HG02571 (cell line): ENCODE results near the gene ITIH4.

Source experiments
- ATAC-seq: cut with Tn5 transposase; IDR thresholded peaks from one replicate; pipeline ENCODE4 v1.9.1; 2021; ENCODE audit warnings: mild to moderate bottlenecking, moderate library complexity; ENCODE audit not compliant: unreplicated experiment

Gene ITIH4

DNA sequence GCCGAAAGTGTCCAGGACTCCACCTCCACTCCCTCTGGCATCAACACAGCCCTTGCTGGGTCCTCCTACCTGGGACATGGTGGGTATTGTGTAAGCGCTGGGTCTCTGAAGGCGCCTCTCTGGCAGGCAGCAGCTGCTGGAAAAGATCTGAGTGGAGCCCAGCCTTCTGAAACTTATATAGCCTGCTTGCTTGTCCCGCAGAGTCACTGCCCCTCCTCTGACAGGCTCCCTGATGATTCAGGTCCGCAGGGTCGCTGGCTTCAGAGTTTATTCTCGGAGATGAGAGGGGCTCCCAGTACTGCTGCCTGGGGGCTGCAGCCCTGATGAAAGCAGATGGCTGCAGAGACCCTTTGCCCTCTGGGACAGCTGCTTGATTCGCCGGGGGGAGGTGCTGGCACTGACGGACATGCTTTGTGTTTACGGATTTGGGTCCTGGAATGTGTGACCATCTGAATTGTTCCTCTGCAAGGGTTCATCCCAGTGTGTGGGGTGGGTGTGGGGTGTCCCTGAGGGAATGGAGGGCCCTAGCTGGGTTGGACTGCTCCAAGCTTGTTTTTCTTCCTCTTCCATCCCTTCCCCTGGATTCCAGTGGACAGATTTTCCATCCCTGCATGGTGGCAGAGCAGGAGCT is 4.5 kb upstream of the ITIH4 start, which contains the start of gene MUSTN1:
Gene MUSTN1, minus strand, starts transcription at position 149 of the 631 bp plus-strand sequence. Its CDS starts 71 bp downstream, at position 78.
- ATAC-seq, result no peak

DNA sequence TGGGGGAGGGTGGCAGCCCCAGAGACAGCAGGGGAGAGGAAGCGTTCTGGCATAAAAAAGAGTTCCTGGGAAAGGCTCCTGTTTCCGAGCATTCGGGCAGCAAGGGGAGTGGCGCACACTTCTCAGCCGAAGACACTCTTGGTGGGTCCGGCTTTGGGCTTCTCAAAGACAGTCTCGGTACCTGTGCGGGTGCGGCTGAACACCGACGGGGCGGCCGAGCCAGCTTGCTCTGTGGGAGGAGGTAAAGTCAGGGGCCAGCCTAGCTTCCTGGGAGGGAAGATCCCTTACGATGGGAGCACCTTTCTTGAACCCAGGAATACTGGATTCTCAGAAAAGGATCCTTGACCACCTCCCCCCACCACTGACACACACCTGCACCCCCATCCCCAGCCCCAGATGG is 2.7 kb upstream of the ITIH4 start:
- no peak for ATAC-seq

DNA sequence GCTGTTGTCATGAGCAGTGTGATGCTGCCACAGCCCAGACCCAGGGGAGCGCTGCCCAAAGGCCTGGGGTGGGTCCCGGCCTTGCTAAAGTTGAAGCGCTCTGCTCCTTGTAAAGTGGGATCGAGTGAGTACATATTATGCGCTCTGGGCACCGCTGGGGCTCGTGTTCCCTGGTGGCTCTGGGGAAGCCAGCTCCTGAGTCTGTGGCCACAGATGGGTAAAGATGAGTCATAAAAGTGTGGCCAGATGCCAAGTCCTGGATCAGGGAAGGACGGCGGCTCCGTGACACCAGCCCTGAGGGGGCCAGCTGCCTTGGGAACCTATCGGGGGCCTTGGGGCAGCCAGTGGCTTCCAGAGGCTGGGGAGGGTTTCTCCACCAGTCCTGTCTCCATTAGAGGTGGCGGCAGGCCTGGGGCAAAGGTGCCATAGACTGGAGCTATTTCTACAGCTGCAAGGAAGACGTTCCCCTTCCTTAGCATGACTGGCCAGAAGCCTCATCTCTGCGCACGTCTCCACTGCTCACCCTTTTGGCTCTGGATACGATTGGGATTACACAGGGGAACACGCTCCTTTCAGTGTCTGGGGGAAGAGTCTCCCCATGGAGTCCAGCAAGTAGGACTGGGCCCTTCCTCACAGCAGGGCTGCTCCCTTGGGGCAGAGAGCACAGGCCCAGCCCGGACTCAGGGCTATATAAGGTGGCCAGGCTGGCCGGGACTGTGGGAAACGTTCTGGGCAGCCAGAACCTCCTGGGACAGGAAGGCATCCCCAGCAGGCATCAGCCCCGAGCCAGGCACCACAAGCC is 1.2 kb upstream of the ITIH4 start:
- no peak for ATAC-seq

DNA sequence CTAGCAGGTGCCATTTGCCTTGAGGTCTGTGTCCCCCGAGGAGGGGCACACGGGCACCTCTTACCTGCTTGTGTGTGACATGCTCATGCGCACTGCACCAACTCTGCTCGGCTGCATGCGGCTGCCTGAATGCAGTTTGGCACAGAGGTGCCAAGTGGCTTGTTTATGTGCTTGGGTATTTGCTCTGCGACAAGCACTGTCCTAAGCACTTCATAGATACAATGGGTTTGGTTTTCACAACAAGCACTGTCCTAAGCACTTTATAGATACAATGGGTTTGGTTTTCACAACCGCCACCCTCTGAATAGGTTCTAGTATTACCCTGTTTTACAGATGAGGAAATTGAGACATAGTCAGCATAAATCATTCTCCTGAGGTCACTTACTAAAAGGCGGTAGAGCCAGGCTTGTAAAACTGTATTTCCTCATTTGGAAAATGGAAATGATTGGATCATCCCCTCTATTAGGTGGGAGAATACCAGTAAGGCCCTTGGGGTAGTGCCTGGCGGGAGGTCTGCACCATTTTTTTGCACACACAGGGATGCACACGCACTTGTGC is 487 bp downstream of the ITIH4 start:
- ATAC-seq, result no peak

DNA sequence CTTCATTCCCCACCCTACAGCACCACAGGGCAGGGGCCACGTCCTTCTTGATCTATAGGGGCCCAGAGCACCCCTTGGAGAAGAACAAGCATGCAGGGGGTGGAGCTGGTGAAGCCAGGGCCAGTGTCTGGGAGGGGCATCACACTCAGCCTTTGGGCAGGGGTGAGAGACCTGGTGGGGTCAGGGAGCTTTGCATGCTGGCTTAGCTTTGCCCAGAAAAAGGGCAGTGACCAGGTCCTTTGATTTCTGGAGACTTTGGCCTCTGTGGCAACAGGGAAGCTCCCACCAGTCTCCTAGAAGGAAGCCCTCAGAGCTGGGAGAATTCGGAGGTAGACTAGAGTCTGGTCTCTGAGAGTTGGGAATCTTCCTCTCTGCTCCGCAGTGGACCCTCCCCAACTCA is 990 bp downstream of the ITIH4 start:
- no peak for ATAC-seq

DNA sequence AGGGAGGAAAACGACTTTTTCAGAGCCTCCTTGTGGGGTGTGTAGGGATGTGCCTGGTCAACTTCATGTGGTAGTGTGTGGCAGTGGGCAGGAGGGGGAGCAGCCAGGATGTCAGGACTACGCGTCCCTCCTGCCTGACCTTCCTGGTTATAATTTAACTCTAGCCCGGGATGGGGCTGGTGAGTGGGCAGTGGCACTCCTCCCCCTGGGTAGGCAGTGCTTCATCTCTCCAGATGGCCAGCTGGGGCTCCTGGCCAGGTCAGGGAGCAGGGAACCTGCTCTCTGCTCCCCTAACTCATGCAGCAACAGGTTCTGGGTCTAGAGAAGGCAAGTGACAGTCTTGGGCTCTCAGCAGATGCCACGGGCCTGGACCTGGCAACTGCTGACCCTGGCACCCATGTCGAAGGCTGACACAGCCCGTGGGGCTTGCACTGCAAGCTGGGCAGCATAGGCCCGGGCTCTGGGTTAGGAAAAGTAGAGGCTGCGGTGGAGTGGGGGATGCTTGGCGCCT is 2.6 kb downstream of the ITIH4 start:
- no peak for ATAC-seq

DNA sequence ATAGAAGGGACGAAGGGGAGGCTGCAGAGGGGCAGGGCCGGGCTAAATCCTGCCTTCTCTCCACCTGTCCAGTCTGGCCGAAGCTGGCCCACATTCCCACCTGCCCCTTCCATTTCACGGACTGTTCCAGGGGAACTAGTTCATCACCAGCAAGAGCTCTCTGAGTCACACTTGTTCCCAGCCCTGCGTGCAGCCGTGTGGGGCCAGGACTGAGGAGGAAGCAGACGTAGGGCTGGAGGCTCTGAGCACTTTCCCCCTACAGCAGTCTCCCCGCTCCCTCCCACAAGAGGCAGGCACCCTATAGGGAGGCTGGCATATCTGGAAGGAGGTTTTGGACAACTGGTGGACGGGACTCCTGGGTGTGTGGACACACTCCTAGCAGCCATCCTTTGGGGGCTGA is 3.0 kb downstream of the ITIH4 start:
- no peak for ATAC-seq

DNA sequence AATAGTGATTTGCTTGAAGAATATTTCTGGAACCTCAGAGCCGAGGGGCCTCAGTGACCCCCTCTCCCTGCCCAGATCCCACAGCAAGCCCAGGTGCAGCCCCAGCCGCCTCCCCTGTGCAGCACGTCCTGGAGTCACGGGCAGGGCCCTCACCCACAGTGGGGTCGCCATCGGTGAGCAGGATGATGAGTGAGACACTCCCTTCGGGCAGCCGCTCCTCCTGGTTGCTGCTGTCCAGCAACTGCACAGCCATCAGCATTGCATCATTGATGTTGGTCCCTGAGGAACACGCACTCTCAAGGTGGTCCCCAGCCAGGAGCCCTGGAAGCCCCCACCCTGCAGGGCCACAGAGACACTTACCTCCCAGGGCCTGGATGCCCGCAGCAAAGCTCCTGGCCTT is 6.4 kb downstream of the ITIH4 start:
- no peak for ATAC-seq

DNA sequence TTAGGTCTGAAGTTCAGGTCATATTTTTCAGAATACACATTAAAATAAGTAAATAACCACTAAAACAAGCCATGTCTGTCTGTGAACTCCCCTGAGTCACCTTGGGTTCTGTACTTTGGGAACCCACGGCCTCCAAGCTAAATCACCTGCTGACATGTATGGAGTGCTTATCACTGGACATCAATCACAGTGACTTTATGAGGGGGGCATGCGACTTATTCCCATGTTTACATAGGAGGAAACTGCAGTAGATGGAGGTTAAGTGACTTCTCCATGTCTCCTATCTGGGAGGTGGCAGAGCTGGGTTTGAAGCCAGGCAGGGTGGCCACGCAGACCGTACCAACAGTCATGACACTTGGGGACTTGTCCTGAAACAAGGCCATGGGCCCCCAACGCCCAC is 8.1 kb downstream of the ITIH4 start:
- ATAC-seq, result no peak

DNA sequence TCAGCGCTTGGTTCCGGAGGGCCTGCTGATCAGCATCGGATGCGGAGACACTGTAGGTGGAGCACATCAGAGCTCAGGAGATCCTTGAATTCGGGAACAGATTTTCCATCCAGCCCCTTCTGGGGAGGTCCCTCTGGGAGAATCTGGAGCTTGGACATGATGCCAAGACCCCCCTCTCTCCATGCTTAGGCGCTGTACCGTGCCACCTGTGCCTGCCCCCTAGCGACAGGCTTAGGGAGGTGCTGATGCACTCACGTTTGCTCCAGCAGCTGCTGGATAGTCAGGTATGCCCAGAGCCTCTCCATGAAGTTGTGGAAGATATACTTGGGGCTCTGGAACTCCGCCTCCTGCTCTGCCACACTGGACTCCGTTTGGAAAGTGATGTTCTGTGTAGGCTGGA is 9.7 kb downstream of the ITIH4 start:
- ATAC-seq, result no peak

DNA sequence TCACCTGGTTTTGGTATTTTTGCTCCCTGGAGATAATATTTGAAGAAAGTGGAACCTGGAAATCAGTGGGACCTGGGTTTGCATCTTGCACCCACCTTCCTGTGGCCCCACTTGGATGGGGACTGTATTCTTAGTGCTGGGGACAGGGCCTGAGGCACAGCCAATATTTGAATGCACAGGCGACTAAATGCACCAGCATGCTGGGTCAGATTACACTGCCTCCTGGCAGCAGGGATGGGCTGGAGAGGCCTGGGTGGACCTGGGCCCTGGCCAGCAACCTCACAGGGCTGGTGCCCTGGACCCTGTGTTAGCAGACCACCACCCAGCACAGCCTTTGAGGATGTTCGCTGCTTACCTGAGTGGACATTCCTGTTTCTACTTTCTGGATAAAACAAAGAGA is 10.5 kb downstream of the ITIH4 start:
- no peak for ATAC-seq

DNA sequence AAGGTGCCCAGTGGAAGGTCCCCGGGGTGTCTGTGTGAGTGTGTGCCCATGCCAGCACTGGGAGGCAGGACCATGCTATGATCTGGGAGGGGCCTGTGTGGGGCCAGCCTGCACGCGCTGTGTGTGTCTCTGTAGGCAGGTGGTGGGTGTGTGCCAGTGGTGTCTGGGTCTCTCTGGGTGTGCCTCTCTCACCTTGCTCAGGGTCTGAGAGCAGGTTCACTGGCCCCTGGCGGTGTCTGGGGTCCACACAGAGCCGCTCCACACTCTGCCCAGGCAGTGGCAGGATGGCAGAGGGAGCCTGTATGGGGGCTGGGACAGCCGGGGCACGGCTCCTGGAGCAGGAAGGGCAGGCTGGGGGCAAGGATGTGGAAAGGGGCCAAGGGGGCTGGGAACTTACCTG is 12.6 kb downstream of the ITIH4 start:
- ATAC-seq, result no peak

DNA sequence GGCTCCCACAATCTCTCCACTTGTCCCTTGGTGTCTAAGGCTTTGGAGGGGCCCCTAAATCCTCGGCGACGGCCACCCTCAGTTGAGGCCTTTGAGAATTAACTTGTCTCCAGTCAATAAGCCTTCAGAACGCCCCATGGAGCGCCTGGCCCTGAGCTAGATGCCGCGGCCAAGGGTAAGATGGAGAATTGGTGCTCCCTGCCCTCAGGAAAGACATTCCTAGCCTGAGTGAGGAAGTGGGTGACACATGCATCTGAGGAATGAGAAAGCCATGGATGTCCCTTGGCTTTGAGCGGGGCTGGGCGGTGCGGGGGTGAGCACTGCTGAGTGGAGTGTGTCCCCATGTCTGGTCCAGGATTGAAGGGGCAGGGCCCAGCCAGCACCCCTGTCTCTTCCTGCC is 13.3 kb downstream of the ITIH4 start:
- ATAC-seq, result no peak

DNA sequence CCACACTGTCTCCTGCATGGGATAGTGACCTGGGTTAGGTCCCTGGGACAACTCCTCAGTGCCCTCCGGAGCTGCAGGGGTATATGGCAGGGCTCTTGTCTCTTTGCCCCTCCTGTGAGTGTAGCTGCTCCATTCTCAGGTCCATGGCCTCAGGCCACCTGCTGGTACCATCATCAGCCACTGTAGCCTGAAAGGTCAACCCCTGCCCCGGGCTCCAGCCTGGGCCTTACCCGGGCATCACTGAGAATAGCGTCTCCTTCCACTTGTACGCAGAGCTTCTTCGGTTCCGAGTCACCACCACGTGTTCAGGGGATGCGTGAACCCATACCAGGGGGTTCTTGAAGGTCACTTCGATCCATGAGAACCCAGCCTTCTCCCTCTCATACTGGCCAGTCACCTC is 13.8 kb downstream of the ITIH4 start:
- no peak for ATAC-seq

DNA sequence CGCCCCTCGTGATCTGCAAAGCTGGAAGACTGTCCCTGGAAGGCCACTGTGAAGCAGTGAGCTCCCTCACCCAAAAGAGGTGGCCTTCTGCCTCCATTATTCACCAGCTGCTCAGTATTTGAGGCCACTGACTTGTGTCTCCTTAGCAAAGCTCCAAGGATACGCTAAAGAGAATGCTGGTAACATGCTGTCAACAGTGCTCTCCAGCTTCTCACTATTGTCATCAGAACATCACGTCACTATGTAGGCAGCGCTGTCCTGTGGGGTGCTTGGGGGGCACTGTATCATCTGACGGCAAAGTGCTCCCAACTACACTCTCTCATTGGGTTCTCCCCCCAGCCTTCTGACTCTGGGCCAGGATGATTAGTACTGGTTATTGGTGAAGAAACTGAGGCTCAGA is 14.3 kb downstream of the ITIH4 start:
- ATAC-seq, result no peak

DNA sequence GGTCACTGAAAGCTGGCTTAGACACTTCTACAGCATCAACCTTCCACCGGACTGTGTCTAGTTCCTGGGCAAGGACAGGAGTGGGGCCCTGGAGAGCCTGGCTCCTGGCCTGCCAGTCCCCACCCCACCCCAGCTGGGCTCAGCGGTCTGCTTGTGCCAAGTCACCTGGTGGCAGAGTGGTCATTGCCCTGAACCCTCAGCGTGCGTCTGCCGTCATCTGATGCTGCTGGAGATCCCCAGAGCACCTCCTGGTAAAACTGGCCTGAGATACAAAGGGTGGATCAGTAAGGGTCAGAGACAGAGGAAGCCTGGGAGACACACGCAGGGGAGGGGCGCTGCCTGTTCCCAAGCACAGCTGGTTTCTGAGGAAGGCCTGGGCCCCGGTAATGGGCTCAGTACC is 16.7 kb downstream of the ITIH4 start:
- ATAC-seq, result no peak

DNA sequence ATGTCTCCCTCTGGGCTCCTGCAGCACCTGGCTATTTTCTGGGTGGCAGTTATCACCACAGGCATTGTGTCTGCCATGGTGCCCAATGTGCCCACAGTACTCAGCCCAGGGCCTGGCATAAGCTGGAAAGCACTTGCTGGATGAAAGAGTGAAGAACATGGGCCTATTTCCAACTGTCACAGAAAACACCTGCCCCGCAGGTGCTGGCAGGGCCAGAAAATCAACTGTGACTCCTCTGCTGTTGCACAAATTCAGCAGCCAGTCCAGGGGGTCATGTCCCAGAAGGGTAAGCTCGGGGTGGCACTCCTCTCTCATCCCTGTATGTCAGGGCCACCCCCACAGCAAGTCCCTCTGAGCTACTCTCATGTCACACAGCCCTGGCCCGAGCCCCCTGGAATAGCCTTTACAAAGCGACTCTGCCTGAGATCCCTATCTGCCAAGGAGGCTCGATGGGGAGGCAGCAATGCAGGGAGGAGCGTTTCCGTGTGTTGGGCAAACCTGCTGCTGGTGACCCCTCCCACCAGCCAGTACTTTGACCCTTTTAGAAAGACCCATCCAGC is 18.9 kb downstream of the ITIH4 start:
- ATAC-seq, result no peak

DNA sequence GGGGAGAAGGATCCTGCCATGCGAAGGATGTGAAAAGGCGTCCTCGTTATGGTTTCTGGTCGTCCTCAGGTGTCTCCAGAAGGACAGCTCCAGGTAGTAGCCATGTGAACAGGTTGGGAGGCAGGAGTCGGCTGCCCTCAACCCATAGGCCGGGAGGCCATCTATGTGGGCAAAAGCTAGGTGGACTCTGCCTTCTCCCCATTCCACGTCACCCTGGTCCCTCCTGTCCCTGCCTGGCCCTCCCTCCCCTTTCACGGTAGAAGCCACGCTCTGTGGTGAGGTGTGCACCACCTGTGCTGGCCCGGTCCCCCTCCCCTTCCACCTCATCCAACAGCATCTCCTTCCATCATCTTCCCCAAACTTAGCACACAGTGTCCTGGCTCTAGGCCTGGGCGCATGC is 19.5 kb downstream of the ITIH4 start:
- no peak for ATAC-seq

DNA sequence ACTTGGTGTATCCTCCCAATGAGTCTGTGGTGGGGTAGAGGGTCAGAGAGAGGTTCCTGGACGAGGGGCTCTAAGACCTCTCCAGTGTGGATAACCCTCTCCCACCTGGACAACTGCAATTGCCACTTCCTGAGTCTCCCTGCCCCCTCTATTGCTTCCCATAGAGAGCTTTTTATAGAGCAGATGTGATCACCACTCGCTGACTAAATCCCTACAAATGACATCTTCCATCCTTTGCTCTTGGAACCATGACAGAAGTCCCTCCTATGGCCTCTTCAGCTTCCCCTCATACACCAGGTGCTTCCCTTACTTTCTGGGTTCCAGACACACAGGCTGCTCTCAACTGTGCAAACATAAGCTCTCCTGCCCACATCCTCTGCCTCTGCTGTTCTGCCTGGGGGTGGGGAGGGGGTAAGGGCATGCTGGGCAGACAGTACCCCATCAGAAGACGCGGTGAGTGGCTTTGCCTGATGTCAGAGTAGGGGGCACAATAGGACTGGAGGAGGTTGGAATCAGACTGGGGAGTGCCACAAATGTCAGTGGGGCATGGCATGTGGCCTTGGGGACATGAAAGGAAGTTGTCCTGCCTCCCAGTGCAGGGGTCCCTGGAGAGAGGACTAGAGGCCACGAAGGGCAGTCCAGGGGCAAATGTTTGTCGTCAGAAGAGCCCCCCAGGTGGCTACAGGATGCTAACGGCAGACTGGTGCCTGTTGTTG is 20.7 kb downstream of the ITIH4 start:
- ATAC-seq, result no peak

DNA sequence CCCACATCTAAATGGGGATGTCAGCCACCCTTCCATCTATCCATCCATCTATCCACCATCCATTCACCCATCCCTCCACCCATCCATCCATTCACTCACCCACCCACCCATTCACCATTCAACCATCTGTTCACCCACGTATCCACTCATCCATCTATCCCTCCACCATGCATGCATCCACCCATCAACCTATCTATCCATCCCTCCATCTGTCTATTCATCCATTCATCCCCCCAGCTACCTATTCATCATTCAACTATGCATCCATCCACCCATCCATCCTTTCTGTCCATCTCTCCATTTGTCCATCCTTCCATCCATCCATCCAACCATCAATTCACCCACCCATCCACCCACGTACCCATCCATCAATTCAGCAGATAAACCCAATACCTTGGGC is 21.3 kb downstream of the ITIH4 start:
- no peak for ATAC-seq
